ENCODE measurements around the gene KTN1.

DNA sequence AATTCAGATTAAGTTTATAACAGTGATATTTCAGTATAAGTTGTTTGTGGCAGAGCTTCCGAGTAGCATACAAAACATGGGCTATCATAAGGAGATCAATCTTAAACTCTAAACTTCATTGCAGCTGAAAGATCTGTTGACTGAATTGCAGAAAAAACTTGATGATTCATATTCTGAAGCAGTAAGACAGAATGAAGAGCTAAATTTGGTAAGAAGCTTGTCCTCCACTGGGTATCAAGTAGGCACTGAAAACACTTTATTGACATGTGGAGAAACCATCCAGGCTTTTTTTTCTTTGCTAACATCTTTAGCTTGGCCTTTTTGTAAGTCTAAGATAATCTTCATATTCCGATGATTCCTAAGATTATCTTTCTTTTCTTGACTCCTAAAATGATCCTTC is 93.0 kb downstream of the KTN1 start:
- TF ChIP-seq, protein P1, sequence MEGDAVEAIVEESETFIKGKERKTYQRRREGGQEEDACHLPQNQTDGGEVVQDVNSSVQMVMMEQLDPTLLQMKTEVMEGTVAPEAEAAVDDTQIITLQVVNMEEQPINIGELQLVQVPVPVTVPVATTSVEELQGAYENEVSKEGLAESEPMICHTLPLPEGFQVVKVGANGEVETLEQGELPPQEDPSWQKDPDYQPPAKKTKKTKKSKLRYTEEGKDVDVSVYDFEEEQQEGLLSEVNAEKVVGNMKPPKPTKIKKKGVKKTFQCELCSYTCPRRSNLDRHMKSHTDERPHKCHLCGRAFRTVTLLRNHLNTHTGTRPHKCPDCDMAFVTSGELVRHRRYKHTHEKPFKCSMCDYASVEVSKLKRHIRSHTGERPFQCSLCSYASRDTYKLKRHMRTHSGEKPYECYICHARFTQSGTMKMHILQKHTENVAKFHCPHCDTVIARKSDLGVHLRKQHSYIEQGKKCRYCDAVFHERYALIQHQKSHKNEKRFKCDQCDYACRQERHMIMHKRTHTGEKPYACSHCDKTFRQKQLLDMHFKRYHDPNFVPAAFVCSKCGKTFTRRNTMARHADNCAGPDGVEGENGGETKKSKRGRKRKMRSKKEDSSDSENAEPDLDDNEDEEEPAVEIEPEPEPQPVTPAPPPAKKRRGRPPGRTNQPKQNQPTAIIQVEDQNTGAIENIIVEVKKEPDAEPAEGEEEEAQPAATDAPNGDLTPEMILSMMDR (IDR thresholded peaks at IDR 0.05), result no peak
- TF ChIP-seq POLR2A (IDR thresholded peaks at IDR 0.05), result no peak
